ENCODE results near the gene PRSS3.
"Not testable (repeated sequence)": the region's sequence is repeated elsewhere in the genome, so short reads cannot be mapped to it uniquely, and the experiment has no call there.

The PRSS3 gene

DNA sequence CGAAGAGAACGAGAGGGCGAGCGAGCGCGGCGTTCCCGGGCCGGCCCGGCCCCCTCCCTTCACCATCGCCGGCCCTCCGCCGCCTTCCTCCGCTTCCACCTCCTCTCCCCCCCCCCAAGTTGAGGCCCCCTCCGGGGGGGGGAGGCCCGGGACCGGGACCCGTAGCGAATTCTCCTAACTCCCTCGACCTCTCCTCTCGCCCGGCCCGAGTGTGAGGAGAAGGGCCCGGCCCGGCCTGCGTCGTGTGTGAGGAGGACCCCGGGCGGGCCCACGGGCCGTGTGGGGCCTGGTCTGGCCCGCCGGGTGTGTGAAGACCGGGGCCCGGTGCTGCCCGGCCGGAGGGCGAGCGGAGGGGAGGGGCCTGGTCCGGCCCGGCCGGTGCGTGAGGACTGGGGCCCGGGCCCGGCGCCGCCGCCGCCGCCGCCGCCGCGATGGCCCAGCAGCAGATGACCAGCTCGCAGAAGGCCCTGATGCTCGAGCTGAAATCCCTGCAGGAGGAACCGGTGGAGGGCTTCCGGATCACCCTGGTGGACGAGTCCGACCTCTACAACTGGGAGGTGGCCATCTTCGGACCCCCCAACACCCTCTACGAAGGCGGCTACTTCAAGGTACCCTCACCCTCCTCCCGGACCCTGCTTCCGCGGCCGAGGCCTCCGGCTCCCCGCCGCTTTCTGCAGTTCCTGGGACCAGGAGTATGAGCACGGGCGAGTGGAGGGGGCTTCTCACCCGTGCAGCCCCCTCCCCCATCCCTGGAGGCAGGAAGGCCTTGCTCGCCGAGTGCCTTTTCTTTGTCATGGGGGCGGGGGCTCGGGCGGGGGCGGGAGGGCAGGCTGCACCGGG lies 22.2 kb downstream of the PRSS3 start:
- peak; percentile 16 to 30 for DNase-seq (ENCODE audit: low read depth in 1 of 2, low spot score in 1 of 2)

DNA sequence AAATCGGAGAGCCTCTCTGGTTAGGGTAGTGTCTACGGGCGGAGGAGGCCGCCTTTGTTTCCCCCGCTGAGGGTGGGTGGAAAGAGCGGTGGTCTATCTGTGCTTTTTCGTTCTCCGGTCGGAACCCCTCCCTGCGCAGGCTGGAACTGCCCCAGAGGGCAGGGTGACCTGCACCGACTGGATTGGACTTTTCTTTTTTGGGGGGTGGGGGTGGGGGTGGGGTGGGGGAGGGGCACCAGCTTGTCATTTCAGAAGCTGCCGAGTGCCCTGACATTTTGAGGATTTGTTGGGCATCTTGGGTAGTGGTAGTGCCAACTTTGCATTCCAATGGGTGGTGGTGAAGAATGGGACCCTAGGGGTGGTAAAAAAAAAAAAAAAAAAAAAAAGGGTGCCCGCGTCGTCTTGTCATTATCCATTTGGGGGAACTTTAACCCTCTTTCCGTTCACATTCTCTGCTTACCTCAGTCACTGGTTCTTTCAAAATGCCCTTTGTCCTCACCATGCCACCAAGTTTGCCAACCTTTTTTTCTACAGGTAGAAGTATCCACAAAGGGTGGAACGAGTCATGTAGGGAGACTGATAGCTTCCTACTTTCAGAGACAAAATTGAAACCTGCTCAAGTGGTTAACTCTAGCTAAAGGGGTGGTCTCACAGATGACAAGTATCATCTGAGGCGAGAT lies 22.9 kb downstream of the PRSS3 start:
- DNase-seq (ENCODE audit: low read depth in 1 of 2, low spot score in 1 of 2), result no peak

DNA sequence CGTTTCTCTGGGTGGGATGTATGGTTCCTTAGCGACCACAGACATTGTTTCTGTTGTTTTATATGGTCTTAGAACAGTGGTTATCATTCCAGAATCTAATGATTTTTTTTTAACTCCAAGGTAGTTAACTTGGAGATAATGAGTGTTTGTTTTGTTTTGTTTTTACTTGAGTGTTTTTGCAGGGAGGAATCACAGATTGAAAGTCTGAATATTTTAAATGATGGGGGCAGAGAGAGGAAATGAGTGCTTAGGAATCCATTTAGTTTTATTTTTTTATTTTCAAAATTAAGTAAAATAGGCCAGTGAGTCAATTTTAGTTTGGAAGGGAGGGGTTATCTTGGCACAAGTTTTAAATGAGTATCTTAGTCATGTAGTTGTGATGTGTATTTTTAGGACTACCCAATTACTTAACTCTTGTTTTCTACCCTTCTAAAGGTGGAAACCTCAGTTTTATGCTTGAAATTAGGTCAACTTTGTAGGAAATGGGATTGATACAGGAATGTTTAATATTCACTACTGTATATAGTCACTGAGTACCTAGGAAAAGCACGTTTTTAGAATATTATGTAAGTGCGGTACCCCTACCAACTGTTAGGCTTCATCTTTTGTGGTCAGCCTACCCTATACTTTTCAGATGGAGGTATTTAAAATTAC lies 23.6 kb downstream of the PRSS3 start:
- DNase-seq (ENCODE audit: low read depth in 1 of 2, low spot score in 1 of 2), result no peak

DNA sequence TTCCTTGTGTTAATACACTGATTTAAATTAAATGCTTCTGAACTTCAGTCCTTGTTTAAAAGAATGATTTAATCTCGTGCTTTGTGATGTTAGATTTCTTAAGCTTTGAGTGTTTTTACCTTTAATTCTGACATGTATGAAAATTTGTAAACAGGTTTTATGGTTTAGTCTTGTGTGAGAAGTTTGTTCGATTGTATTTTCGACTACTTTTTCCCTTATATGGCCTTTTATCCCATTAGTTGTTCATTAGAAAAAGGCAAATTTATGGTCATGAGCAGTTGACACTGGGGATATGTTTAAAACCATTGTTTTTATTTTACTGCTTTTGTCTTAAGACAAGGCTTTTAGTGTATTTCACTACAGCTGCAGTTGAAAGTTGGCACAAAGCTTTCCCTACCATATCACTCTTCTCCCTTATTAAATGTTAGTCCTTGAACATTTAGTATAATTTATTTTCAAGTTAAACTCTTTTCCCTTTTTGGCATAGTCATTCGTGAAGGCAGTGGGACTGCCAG lies 24.9 kb downstream of the PRSS3 start:
- DNase-seq (ENCODE audit: low read depth in 1 of 2, low spot score in 1 of 2), result no peak

DNA sequence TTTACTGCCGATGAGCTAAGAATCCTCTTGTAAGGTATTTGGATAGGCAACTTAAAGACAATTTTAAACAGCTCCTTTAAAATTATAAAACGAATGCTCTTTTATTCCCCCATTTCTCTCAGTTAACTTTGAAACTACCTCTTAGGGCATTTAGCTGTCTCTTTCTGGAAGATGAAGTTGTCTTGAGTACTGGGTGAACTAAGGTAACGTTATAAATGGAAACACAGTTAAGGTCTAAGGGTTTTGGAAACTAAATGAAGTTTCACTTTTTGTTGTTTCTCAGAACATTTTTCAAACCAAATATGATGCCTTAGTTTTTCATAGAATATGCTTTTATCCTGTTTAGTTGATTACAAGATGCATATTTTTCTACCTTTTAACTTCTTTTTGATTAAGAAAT lies 28.4 kb downstream of the PRSS3 start:
- no peak for DNase-seq (ENCODE audit: low read depth in 1 of 2, low spot score in 1 of 2)

DNA sequence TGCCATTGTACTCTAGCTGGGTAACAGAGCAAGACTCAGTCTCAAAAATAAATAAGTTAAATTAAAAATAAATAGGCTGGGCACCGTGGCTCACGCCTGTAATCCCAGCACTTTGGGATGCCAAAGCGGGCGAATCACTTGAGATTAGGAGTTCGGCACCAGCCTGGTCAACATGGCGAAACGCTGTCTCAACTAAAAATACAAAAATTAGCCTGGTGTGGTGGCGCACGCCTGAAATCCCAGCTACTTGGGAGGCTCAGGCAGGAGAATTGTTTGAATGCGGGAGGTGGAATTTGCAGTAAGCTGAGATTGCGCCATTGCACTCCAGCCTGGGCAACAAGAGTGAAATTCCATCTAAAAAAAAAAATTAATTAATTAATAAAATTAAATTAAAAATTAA lies 31.9 kb downstream of the PRSS3 start:
- DNase-seq (ENCODE audit: low read depth in 1 of 2, low spot score in 1 of 2), result not testable (repeated sequence)

DNA sequence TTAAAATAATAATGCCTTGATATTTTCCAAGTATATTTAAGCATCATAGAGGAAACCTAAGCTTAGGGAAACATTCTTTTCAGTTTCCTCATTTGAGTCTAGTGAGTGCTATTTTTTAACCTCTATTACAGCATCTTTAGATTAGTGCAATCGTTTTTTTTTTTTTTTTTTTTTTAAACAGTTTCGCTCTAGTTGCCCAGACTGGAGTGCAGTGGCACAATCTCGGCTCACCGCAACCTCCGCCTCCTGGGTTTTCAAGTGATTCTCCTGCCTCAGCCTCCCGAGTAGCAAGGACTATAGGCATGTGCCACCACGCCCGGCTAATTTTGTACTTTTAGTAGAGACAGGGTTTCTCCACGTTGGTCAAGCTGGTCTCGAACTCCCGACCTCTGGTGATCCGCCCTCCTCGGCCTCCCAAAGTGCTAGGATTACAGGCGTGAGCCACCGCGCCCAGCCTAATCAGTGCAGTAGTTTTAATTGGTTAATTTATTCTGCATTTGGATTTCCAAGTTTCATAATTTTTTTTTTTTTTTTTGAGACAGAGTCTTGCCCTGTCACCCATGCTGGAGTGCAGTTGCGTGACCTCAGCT lies 34.4 kb downstream of the PRSS3 start:
- not testable (repeated sequence) for DNase-seq (ENCODE audit: low read depth in 1 of 2, low spot score in 1 of 2)

DNA sequence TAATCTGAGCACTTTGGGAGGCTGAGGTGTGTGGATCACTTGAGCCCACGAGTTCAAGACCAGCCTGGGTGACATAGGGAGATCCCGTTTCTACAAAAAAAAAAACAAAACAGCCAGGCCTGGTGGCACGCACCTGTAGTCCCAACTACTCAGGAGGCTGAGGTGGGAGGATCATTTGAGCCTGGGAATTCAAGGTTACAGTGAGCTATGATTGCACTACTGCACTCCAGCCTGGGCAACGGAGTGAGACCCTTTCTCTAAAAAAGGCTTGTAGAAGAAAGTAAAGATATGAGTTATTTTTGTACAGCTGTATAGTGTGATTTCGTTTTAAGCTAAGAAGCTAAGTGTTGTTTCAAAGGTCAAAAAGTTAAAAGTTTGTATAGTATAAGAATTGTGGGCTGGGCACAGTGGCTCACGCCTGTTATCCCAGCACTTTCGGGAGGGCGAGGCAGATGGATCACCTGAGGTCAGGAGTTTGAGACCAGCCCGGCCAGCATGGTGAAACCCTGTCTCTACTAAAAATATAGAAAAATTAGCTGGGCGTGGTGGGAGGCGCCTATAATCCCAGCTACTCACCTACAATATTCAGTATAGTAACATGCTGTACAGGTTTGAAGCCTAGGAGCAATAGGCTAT lies 40.4 kb downstream of the PRSS3 start:
- DNase-seq (ENCODE audit: low read depth in 1 of 2, low spot score in 1 of 2), result no peak

DNA sequence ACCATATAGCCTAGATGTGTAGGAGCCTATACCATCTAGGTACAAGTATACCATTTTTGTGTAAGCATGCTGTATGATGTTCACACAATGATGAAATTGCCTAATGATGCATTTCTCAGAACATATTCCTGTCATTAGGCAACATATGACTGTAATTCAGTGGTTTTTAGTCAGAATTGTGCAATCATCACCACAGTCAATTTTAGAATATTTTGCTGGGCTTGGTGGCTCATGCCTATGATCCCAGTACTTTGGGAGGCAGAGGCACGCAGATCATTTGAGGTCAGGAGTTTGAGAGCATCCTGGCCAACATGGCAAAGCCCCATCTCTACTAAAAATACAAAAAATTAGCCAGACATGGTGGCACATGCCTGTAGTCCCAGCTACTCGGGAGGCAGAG lies 40.9 kb downstream of the PRSS3 start:
- DNase-seq (ENCODE audit: low read depth in 1 of 2, low spot score in 1 of 2), result not testable (repeated sequence)

DNA sequence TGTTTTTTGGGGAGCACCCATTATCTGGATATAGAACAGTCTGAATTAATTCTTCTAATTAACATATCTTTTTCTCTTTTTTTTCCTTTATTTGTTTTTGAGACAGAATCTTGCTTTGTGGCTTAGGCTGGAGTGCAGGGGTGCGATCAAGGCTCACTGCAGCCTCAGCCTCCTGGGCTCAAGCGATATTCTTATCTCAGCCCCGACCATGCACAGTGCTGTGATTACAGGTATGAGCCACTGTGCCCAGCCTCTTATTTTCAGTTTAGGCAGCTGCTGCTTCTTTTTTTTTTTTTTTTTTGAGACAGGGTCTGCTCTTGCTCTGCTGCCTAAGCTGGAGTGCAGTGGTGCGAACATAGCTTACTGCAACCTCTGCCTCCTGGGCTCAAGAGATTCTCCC lies 41.8 kb downstream of the PRSS3 start:
- DNase-seq (ENCODE audit: low read depth in 1 of 2, low spot score in 1 of 2), result no peak

DNA sequence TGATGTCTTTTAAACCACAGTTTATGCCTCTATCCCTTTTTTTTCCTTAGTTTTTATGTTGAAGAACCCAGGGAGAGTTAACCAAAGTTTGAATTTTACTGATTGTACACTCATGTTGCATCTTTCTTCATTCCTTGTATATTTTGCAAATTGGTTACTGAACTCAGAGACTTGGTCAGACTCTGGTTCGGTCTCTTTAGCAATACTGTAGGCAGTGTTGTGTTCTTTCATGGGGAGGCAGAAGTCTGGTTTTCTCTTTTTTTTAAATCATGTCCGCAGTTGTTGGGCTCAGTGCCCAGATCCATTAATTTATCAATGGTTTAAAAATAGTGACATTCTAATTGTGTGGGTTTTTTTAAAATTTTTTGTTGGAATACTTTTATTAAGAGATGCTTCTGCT lies 45.0 kb downstream of the PRSS3 start:
- no peak for DNase-seq (ENCODE audit: low read depth in 1 of 2, low spot score in 1 of 2)

DNA sequence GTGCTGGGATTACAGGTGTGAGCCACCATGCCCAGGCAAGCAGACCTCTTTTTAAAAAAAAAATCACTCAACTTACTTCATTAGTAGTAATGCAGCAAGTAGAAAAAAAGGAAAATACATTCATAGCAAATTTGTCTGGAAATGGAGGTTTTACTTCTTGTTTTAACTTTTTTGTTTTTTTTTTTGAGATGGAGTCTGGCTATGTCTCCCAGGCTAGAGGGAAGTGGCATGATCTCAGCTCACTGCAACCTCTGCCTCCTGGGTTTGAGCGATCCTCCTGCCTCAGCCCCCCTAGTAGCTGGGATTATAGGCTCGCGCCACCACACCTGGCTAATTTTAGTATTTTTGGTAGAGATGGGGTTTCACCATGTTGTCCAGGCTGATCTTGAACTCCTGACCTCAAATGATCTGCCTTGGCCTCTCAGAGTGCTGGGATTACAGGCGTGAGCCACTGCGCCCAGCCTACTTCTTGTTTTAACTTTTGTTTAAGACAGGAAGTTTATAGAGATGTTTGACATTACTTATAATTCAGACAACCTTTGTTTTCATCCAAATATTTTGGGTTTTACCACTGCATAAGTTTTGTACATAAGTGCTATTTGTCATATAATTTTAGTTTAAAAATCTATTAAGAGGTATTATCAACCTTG lies 48.1 kb downstream of the PRSS3 start:
- no peak for DNase-seq (ENCODE audit: low read depth in 1 of 2, low spot score in 1 of 2)

DNA sequence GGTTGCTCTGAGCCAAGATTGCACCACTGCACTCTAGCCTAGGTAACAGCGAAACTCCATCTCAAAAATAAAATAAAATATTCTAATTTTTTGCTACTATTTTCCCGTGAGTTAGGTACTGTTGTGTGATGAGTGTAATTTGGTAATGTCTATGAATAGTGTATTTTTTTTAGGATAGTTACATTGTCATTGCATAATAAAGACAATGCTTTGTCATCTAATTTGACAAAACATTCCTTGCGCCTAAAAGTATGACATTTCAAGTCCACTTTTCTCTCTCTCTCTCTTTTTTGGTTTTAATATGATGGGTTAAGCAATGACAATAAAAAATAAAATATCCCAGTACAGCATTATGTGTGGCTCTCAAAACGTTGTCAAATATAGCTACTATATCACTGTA lies 50.9 kb downstream of the PRSS3 start:
- DNase-seq (ENCODE audit: low read depth in 1 of 2, low spot score in 1 of 2), result no peak

DNA sequence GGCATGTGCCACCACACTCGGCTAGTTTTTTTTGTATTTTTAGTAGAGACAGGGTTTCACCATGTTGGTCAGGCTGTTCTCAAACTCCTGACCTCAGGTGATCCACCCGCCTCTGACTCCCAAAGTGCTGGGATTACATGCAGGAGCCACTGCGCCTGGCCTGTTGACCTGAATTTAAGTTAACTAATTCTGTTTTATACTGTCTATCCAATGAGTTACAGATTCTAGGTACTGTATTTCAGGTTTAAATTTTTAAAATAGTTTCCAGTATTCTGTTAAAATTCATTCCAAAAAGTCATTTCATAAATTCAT lies 52.5 kb downstream of the PRSS3 start:
- not testable (repeated sequence) for DNase-seq (ENCODE audit: low read depth in 1 of 2, low spot score in 1 of 2)
